ENCODE results near the gene TMSB4X. TPM values are rescaled to one million over a fixed set of nuclear protein-coding genes. Genes with fewer than 3 reads are reported as not detected.

The TMSB4X gene
- polyA plus RNA-seq, 3 donors: 15,641 to 31,074 (median 27,127) TPM

DNA sequence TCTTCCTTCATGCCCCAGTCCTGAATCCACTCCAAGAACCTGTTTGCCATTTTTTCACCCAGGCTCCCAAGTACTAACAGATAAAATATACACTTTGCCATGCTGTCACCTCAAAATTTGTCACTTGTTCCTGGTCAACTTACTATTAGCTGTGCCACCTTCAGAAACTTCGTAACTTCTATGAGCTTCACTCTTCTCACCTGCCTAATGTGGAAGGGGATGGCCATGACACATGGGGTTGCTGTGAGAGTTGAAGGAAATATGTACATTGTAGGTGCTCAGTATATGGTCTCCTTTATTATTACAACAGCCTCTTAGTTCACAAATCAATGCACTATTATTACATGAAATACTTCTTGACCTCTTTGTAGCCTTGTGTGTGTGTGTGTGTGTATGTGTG lies 10.4 kb downstream of the TMSB4X start:
- Histone ChIP-seq H3K9ac (ENCODE audit: insufficient read depth, low read length, poor library complexity, severe bottlenecking) (no peak overlapping the region), H3K4me1 (ENCODE audit: control insufficient read depth in 1 of 2, insufficient read depth in 2 of 2, low read length in 2 of 2) (peaks cover 31 to 32% of the 10 kb centered on the region in 2 donors), H3K27me3 (ENCODE audit: control insufficient read depth in 2 of 2, insufficient read depth in 2 of 2, low read length in 2 of 2) (peaks cover 0 to 37% of the 10 kb centered on the region in 2 donors), H3K27ac (ENCODE audit: low read depth in 1 of 2, low read length in 2 of 2) (no peak overlapping the region), H3K36me3 (replicated peaks in 1 of 2; ENCODE audit: control insufficient read depth in 1 of 2, insufficient read depth in 2 of 2, low read length in 2 of 2) (no peaks in the 10 kb centered on the region), H4K20me1 (ENCODE audit: insufficient read depth, low read length) (no peaks in the 10 kb centered on the region), H3K4me3 (replicated peaks in 1 of 3; ENCODE audit: low read depth in 2 of 3, low read length in 3 of 3) (no peak overlapping the region), H3K79me2 (ENCODE audit: insufficient read depth, low read length) (no peaks in the 10 kb centered on the region), H3K9me3 (replicated peaks in 1 of 2; ENCODE audit: control insufficient read depth in 1 of 2, insufficient read depth in 1 of 2, low read length in 2 of 2) (no peaks in the 10 kb centered on the region), H2AFZ (ENCODE audit: insufficient read depth, low read depth, low read length, poor library complexity, severe bottlenecking) (no peak overlapping the region), H3K4me2 (replicated peaks; ENCODE audit: extremely low read depth, low read length, poor library complexity, severe bottlenecking) (no peak overlapping the region)
- peaks cover 0 to 63% (median 1%) of the 10 kb centered on the region in 3 donors for H3K27me3 Mint-ChIP-seq (ENCODE audit: low read depth in 3 of 3)
- intact Hi-C loops (cut with micrococcal nuclease): no loop called here
- peak overlapping the region in 3 of 7 donors; percentile 9 to 79 (median 44) for H3K27ac Mint-ChIP-seq
- no peak overlapping the region for H3K4me3 Mint-ChIP-seq
- H3K4me1 Mint-ChIP-seq: peaks cover 43% of the 10 kb centered on the region
- no CpG with 5 or more reads among the region's 1 CpG for WGBS (ENCODE audit: insufficient coverage)
- H3K36me3 Mint-ChIP-seq: peaks cover 0 to 9% of the 10 kb centered on the region in 2 donors
- TF ChIP-seq, protein P1, sequence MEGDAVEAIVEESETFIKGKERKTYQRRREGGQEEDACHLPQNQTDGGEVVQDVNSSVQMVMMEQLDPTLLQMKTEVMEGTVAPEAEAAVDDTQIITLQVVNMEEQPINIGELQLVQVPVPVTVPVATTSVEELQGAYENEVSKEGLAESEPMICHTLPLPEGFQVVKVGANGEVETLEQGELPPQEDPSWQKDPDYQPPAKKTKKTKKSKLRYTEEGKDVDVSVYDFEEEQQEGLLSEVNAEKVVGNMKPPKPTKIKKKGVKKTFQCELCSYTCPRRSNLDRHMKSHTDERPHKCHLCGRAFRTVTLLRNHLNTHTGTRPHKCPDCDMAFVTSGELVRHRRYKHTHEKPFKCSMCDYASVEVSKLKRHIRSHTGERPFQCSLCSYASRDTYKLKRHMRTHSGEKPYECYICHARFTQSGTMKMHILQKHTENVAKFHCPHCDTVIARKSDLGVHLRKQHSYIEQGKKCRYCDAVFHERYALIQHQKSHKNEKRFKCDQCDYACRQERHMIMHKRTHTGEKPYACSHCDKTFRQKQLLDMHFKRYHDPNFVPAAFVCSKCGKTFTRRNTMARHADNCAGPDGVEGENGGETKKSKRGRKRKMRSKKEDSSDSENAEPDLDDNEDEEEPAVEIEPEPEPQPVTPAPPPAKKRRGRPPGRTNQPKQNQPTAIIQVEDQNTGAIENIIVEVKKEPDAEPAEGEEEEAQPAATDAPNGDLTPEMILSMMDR (IDR thresholded peaks at IDR 0.05): no peak
- DNase-seq: no peak
- peaks cover 0 to 10% (median 2%) of the 10 kb centered on the region in 7 donors for H3K9me3 Mint-ChIP-seq

DNA sequence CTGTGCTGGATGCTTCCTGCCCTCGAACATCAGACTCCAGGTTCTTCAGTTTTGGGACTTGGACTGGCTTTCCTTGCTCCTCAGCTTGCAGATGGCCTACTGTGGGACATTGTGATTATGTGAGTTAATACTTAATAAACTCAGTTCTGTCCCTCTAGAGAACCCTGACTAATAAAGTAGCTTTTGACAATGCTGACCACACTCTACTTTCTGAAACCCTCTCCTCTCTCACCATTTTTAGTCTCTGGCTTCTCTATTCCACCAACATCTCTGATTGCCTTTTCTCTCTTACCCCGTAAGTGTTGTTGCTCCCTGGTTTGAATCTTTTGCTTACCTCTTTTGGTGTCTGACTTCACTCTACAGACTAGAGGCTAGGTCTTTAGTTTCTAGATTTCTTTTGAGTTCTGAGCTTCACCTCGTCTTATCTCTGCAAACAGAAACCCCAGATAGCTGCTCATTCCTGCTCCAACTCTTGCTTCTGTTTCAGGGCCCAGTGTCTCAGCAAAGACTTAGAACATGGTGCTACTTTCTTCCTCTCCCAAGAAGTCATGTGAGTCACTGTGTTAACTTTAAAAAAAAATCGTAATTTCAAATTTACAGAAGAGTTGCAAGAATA lies 11.4 kb downstream of the TMSB4X start:
- Histone ChIP-seq H3K27me3 (ENCODE audit: control insufficient read depth in 2 of 2, insufficient read depth in 2 of 2, low read length in 2 of 2) (peaks cover 0 to 39% of the 10 kb centered on the region in 2 donors), H3K36me3 (replicated peaks in 1 of 2; ENCODE audit: control insufficient read depth in 1 of 2, insufficient read depth in 2 of 2, low read length in 2 of 2) (no peaks in the 10 kb centered on the region), H3K27ac (ENCODE audit: low read depth in 1 of 2, low read length in 2 of 2) (no peak overlapping the region), H2AFZ (ENCODE audit: insufficient read depth, low read depth, low read length, poor library complexity, severe bottlenecking) (no peak overlapping the region), H3K4me1 (ENCODE audit: control insufficient read depth in 1 of 2, insufficient read depth in 2 of 2, low read length in 2 of 2) (peaks cover 26 to 31% of the 10 kb centered on the region in 2 donors), H4K20me1 (ENCODE audit: insufficient read depth, low read length) (no peaks in the 10 kb centered on the region), H3K79me2 (ENCODE audit: insufficient read depth, low read length) (no peaks in the 10 kb centered on the region), H3K9ac (ENCODE audit: insufficient read depth, low read length, poor library complexity, severe bottlenecking) (no peak overlapping the region), H3K9me3 (replicated peaks in 1 of 2; ENCODE audit: control insufficient read depth in 1 of 2, insufficient read depth in 1 of 2, low read length in 2 of 2) (no peaks in the 10 kb centered on the region), H3K4me3 (replicated peaks in 1 of 3; ENCODE audit: low read depth in 2 of 3, low read length in 3 of 3) (no peak overlapping the region), H3K4me2 (replicated peaks; ENCODE audit: extremely low read depth, low read length, poor library complexity, severe bottlenecking) (no peak overlapping the region)
- WGBS (ENCODE audit: insufficient coverage): no CpG with 5 or more reads among the region's 4 CpGs
- H3K27me3 Mint-ChIP-seq (ENCODE audit: low read depth in 3 of 3): peaks cover 1 to 54% (median 2%) of the 10 kb centered on the region in 3 donors
- peaks cover 0 to 8% (median 2%) of the 10 kb centered on the region in 7 donors for H3K9me3 Mint-ChIP-seq
- TF ChIP-seq, protein P1 (IDR thresholded peaks at IDR 0.05): no peak
- no peak for DNase-seq
- H3K4me1 Mint-ChIP-seq: peaks cover 38% of the 10 kb centered on the region
- H3K36me3 Mint-ChIP-seq: peaks cover 0 to 9% of the 10 kb centered on the region in 2 donors
- no peak overlapping the region for H3K4me3 Mint-ChIP-seq
- intact Hi-C loops (cut with micrococcal nuclease): no loop called here
- H3K27ac Mint-ChIP-seq: peak overlapping the region in 1 of 7 donors; percentile 1
